HG03095 (cell line): ENCODE results near the gene EMB.
"Not testable (repeated sequence)": the region's sequence is repeated elsewhere in the genome, so short reads cannot be mapped to it uniquely, and the experiment has no call there.

Source experiments
- ATAC-seq: cut with Tn5 transposase; IDR thresholded peaks from one replicate; pipeline ENCODE4 v1.9.1; 2021; ENCODE audit warnings: moderate library complexity; ENCODE audit not compliant: unreplicated experiment

Gene EMB, protein sequence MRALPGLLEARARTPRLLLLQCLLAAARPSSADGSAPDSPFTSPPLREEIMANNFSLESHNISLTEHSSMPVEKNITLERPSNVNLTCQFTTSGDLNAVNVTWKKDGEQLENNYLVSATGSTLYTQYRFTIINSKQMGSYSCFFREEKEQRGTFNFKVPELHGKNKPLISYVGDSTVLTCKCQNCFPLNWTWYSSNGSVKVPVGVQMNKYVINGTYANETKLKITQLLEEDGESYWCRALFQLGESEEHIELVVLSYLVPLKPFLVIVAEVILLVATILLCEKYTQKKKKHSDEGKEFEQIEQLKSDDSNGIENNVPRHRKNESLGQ

DNA sequence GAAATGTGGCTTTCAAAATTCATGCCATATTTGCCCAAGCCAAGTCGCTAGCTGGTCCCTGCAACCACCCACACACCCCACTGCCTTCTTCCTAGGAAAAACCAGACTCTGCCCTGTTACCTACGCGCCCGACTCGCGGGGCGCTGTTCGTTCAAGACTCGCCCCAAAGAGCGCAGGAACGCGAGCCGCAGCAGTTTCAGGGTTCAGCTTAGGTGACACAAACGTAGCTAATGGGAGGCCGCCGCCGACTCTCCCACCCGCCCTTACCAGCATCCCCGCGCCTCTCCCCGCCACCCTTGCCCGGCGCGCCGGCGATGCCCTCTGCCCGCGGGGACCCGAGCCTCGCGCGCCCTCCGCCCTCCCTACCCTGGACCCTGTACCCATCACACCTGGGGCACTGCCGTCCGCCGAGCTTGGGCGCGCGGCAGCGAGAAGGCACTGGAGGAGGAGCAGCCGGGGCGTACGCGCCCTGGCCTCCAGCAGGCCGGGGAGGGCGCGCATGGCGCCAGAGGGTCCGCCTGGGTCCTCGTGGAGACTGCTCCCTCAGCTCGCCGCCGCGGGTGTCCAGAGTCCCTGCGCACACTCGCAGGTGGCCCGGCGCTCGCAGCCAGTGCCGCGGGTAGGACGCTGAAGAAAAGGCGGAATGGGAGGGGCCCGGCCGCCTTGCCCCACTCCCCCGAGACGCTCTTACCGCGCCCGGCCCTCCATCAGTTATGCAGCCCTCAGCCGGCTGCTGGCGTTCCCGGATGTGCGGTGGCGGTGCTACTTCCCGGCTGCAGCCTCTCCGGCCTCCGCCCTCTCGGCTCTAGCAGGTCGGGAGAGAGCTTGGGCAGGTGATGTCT, at the start of gene EMB:
EMB (minus strand) TSS at position 638 of the 842 bp plus-strand sequence; CDS start at position 501, 137 bp downstream.
- peak; percentile 58 for ATAC-seq

GRCh38 chr5:50489491-50489890, 48.4 kb upstream of the EMB start:
- ATAC-seq, result not testable (repeated sequence)

DNA sequence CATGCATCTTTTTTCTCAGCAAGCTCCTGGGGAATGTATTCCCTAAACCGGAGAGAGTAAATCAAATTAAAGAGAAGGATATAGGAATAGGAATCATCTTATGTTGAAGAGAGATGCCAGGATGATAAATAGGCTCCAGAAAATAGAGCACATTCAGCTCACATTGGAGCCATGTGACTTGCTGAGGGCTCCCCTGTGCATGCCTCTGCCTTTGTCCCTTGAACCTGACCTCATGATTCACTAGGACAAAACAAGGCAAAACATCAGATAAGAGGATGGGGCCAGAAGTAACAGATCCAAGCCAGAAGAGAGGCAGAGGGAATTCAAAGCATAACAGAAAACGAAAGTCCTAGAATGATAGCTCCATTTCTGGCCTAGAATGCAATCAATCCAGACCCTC, 37.7 kb upstream of the EMB start:
- not testable (repeated sequence) for ATAC-seq

DNA sequence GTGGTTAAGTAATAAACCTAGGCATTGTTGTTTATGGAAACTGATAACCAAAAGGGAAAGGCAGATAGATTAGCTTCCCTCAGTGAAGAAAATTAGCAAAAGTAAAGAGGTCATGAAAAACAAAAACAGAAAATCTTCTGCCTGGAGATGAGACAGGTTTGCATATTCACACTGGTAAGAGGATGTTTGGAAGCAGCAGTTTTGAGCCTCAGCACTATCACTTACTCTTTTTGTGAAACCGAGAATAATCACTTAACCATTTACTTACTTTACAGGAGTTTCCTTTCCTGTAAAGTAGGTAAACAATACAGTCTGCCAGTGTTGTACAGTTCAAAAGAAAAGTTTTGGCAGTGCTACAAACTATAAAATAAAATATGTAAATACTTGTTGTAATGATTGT, 35.5 kb upstream of the EMB start:
- ATAC-seq, result peak; percentile 97

- not testable (repeated sequence) for ATAC-seq
Observed at GRCh38 chr5:50465015-50465414, 23.9 kb upstream of the EMB start.

GRCh38 chr5:50463726-50464125, 22.6 kb upstream of the EMB start:
- no peak for ATAC-seq

DNA sequence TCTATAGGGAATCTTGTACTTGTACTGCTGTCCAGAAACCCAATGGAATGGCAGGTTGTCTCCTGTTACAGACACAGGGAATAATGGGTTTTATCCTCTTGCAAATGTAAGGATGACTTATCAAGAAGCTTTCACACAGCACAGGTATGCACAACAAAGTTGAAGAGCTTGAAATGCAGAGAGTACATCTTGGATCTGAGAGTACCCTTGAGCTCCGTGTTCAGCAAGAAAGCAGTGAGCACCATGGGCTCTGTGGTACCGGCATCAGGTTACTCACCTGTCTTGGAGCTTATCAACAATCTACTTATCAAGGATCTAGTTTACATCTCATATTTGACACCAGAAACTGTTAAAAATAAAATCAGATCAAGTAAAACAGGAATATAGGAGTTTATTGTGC, 22.0 kb upstream of the EMB start:
- no peak for ATAC-seq

DNA sequence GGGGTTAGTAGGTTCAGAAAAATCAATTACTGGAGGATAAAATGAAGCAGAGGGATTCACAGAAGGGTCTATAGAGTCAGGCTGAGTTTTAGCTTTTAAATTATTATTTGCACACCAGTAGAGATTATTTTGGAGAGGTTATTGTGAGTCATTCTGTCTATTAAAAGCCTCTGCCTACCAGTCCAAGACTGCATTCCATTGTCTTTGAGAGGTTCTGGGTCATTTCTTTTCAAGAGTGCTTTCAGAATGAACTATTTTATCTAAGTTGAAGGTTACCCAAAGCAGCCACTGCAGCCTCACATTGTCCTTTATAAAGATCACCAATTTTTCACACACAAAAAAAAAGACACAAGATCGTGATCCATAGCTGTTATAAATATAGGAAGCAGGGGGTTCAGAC, 21.5 kb upstream of the EMB start:
- ATAC-seq, result not testable (repeated sequence)

DNA sequence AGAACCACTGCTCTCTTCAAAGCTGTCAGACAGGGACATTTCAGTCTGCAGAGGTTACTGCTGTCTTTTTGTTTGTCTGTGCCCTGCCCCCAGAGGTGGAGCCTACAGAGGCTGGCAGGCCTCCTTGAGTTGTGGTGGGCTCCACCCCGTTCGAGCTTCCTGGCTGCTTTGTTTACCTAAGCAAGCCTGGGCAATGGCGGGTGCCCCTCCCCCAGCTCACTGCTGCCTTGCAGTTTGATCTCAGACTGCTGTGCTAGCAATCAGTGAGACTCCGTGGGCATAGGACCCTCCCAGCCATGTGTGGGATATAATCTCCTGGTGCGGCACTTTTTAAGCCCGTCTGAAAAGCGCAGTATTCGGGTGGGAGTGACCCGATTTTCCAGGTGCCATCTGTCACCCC, 17.3 kb upstream of the EMB start:
- ATAC-seq, result not testable (repeated sequence)

DNA sequence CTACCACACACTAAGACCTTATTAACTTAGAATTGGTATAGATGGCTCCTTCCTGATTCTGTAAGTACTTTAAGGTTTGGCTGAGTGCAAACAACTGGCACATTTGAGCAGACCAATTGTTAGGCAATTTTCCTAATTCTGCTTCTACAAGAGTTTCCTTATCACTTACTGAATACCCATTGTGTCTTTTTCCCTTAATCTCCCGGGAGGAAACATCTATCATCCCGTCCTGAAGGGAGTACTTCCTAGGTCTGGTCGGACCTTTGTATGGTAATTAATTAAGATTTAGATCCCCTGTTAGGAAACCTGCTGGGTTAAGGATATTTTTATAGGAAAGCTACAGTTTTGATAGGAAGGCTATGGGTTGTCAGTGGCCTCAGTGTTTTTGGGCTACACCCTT, 8.2 kb upstream of the EMB start:
- ATAC-seq, result not testable (repeated sequence)

DNA sequence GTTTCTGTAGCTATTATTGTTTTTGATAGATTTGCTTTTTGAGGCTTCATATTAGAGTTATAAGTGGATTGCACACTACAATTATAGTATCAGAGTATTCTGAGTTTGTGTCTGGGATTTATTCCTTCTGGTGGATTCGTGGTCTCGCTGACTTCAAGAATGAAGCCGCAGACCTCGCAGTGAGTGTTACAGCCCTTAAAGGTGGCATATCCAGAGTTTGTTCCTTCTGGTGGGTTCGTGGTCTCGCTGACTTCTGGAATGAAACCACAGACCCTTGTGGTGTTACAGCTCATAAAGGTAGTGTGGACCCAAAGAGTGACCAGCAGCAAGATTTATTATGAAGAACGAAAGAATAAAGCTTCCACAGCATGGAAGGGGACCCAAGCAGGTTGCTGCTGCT, 6.9 kb upstream of the EMB start:
- ATAC-seq, result no peak

- no peak for ATAC-seq
Observed at GRCh38 chr5:50447228-50447627, 6.1 kb upstream of the EMB start.

DNA sequence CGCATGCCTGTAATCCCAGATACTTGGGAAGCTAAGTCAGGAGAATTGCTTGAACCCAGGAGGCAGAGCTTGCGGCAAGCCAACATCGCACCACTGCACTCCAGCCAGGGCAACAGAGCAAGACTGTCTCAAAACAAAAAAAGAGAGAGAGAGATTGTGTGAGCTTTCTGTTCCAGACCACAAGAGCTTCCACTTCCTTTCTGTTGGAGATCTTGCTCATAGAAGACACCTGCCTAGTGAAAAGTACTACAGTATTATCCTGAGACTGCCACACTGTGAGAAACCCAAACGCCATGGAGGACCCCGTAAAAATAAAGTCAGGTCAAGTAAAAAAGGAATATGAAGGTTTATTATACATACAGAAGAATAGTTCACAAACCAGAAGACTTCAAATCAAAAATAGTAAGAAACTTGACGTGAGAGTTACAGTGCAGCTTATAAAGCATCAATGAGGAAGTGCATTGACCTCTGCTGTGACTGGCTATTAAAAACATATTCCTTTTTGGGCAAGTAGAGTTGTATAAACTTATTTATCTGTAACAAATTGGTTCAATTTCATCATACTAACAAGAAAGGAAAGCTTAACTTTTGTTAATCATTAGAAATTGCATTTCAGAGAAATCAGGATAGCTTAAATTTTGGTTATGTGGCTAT, 4.3 kb upstream of the EMB start:
- ATAC-seq, result peak; percentile 72

- ATAC-seq, result not testable (repeated sequence)
Observed at GRCh38 chr5:50442559-50443539, 1.8 kb upstream of the EMB start.

DNA sequence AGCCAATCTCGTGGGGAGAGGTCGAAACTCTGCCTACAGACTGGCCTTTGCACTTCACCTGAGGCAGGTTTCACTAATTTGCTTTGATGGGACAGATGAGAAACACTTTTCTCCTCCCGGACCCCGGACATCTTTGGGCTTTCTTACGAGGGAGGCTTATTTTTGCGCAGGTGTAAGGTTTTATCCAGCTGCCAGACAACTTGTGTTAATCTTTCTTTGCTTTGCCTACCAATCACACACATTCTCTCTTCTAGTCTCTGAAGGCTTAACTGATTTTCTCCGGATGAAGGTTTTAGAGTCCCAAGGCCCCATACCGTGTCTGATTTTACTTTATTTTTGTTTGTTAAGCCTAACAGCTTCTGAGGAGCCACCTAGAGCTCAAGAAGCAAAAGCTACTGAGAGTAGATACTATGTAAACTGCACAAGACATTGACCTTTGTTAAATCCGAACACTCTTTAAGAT, 436 bp upstream of the EMB start:
- ATAC-seq, result no peak

GRCh38 chr5:50439221-50439620, 1.9 kb downstream of the EMB start:
- no peak for ATAC-seq

DNA sequence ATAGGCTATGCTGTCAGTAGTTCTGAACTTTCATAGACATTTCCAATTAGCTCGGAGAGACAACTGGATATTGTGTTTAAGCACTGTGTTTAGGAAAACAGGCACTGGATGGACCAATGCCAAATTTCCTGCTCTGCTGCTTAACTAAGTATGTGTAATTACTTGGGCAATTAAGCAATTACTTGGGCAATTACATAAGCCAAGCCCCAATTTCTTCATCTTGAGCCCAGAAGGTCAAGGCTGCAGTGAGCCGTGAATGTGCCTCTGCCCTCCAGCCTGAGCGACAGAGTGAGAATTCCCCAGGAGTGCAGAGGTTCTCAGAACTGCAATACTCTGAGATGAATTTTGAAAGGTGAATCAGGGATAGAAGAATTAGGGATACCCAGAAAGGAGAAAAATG, 3.0 kb downstream of the EMB start:
- ATAC-seq, result not testable (repeated sequence)

- ATAC-seq, result no peak
Observed at GRCh38 chr5:50435168-50435567, 5.9 kb downstream of the EMB start.

DNA sequence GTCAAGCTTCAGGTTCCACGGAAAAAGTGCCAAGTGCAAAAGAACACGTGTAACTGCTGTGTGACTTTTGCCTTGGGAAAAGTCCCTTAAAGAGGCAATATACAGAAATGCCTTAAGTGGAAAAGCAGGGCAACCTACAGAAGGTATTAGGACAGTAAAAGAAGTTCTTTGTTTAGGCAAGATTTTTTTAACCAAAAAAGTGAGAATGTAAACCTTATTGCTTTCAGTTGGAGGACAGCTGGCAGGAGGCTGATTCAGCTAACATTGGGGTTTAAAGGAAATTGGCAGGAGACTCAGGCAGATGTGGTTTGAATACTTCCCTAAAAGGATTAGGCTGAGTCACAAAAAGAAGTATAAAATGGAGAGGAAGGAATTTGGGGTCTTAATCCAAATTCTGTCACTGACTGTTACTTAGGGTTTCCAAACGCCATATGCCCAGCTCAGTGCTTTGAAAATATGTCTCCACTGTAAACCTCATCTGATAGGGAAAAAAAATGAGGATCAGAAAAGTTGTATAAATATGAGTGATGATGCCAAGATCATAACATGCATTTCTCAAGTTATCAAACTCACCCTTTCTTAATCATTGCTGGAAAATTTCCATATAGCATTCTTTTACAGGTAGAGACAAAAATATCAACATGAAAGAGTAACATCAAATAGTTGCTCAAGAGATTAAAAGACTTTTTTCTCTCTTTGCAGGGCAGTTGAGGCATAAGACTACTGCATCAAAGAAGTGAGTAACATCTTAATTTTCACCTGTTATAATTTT, 9.8 kb downstream of the EMB start:
- ATAC-seq, result not testable (repeated sequence)
